KMS-11 (cell line): ENCODE data around the gene EPG5.
"Not testable (repeated sequence)": the region's sequence is repeated elsewhere in the genome, so short reads cannot be mapped to it uniquely, and the experiment has no call there.

Experiments used
- H2AFZ ChIP-seq: fragments of 200-600 bp; sonication (generic); 2 replicates; pipeline ENCODE4 v1.6.1; 2016; ENCODE audit warnings: antibody characterized with exemption, mixed run types, low read depth
- H3K27ac ChIP-seq: fragments of 200-600 bp; sonication (generic); 2 replicates; pipeline ENCODE4 v1.6.1; 2016; ENCODE audit warnings: mild to moderate bottlenecking, mixed run types
- H3K27me3 ChIP-seq: fragments of 200-600 bp; sonication (generic); 2 replicates; pipeline ENCODE4 v1.6.1; 2017; ENCODE audit warnings: mild to moderate bottlenecking, low read depth, mixed run types, moderate library complexity; ENCODE audit not compliant: insufficient read depth
- H3K36me3 ChIP-seq: fragments of 200-600 bp; sonication (generic); 2 replicates; pipeline ENCODE4 v1.6.1; 2017; ENCODE audit warnings: mild to moderate bottlenecking, mixed run types; ENCODE audit not compliant: insufficient read depth
- H3K4me1 ChIP-seq: fragments of 200-600 bp; sonication (generic); 2 replicates; pipeline ENCODE4 v1.6.1; 2016; ENCODE audit warnings: mild to moderate bottlenecking, low read depth, mixed run types; ENCODE audit not compliant: poor library complexity, severe bottlenecking
- H3K4me2 ChIP-seq: fragments of 200-600 bp; sonication (generic); 2 replicates; pipeline ENCODE4 v1.7.0; 2016; ENCODE audit warnings: mild to moderate bottlenecking, mixed run types
- H3K4me3 ChIP-seq: fragments of 200-600 bp; sonication (generic); IDR thresholded peaks from 2 replicates; pipeline ENCODE4 v1.6.1; 2017; ENCODE audit warnings: low read depth, low read length, mixed read lengths; ENCODE audit not compliant: insufficient read depth
- H3K79me2 ChIP-seq: fragments of 200-600 bp; sonication (generic); 2 replicates; pipeline ENCODE4 v1.6.1; 2016; ENCODE audit warnings: low read depth, mixed run types; ENCODE audit not compliant: insufficient read depth
- H3K9ac ChIP-seq: fragments of 200-600 bp; sonication (generic); 2 replicates; pipeline ENCODE4 v1.6.1; 2016; ENCODE audit warnings: mild to moderate bottlenecking, mixed run types
- H4K20me1 ChIP-seq: fragments of 200-600 bp; sonication (generic); 2 replicates; pipeline ENCODE4 v1.6.1; 2016; ENCODE audit warnings: mild to moderate bottlenecking, mixed run types; ENCODE audit not compliant: insufficient read depth
- TF ChIP-seq, protein P1 (sequence below): fragments of 200-600 bp; sonication (generic); conservative IDR thresholded peaks from 2 replicates; pipeline ENCODE4 v1.6.1; 2017; ENCODE audit warnings: low read depth, mild to moderate bottlenecking, antibody characterized with exemption, low read length, moderate library complexity, mixed read lengths

Gene EPG5

GRCh38 chr18:45974088-45974536 lies 7.0 kb upstream of the EPG5 start:
- Histone ChIP-seq H3K4me2 (no peak overlapping the region), H3K4me1 (no peaks in the 10 kb centered on the region), H3K4me3 (no peak overlapping the region), H3K9ac (no peak overlapping the region), H3K27ac (no peak overlapping the region), H2AFZ (no peak overlapping the region), H3K79me2 (no peaks in the 10 kb centered on the region), H3K27me3 (no peaks in the 10 kb centered on the region), H4K20me1 (no peaks in the 10 kb centered on the region), H3K36me3 (no peaks in the 10 kb centered on the region)
- TF ChIP-seq, protein P1, sequence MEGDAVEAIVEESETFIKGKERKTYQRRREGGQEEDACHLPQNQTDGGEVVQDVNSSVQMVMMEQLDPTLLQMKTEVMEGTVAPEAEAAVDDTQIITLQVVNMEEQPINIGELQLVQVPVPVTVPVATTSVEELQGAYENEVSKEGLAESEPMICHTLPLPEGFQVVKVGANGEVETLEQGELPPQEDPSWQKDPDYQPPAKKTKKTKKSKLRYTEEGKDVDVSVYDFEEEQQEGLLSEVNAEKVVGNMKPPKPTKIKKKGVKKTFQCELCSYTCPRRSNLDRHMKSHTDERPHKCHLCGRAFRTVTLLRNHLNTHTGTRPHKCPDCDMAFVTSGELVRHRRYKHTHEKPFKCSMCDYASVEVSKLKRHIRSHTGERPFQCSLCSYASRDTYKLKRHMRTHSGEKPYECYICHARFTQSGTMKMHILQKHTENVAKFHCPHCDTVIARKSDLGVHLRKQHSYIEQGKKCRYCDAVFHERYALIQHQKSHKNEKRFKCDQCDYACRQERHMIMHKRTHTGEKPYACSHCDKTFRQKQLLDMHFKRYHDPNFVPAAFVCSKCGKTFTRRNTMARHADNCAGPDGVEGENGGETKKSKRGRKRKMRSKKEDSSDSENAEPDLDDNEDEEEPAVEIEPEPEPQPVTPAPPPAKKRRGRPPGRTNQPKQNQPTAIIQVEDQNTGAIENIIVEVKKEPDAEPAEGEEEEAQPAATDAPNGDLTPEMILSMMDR = peak; percentile 80

DNA sequence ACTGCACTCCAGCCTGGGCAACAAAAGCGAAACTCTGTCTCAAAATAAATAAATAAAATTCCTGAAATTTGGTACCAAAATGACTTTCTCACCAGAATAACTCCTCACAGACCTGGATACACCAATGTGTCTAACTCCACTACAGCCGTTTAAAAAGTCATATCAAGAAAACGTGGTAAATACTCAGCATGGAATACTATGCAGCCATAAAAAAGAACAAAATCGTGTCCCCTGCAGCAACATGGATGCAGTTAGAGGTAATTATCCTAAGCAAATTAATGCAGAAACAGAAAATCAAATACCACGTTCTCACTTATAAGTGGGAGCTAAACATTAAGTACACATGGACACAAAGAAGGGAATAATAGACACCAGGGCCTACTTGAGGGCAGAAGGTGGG lies 2.2 kb downstream of the EPG5 start:
- not testable (repeated sequence) for H3K4me3 ChIP-seq, H2AFZ ChIP-seq, H3K9ac ChIP-seq, H3K36me3 ChIP-seq, H3K27ac ChIP-seq, H3K4me2 ChIP-seq, H4K20me1 ChIP-seq, H3K27me3 ChIP-seq
- peaks cover 59% of the 10 kb centered on the region for H3K79me2 ChIP-seq
- peaks cover 64% of the 10 kb centered on the region for H3K4me1 ChIP-seq

DNA sequence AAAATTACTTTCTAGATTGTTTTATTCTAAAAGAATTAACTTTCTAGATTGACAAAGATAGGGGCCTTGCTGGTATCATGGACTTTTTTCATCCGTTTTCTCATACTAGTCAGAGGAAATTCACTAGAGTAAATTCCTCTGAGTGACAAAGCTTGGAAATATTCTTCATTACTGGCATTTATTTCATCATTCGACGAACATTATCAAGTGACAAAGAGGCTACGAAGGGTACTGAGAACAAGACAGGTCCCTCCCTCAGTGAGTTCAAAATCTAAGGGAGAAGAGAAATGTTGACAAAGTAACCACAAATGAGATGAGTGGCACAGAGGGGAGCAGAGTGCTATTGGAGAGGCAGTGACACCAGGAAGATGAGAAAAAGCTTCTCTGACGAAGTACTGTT lies 4.3 kb downstream of the EPG5 start:
- Histone ChIP-seq H2AFZ (no peak overlapping the region), H3K27me3 (no peaks in the 10 kb centered on the region), H3K4me1 (peaks cover 64% of the 10 kb centered on the region), H4K20me1 (no peaks in the 10 kb centered on the region), H3K4me2 (peak overlapping the region; percentile 76), H3K4me3 (no peak overlapping the region), H3K27ac (peak overlapping the region; percentile 59), H3K9ac (peak overlapping the region; percentile 3; the same call in 1 of the 2 replicates), H3K79me2 (peaks cover 76% of the 10 kb centered on the region), H3K36me3 (no peaks in the 10 kb centered on the region)
- TF ChIP-seq, protein P1 = no peak

- peaks cover 62% of the 10 kb centered on the region for H3K4me1 ChIP-seq
Observed at GRCh38 chr18:45962461-45962860, 4.7 kb downstream of the EPG5 start.

DNA sequence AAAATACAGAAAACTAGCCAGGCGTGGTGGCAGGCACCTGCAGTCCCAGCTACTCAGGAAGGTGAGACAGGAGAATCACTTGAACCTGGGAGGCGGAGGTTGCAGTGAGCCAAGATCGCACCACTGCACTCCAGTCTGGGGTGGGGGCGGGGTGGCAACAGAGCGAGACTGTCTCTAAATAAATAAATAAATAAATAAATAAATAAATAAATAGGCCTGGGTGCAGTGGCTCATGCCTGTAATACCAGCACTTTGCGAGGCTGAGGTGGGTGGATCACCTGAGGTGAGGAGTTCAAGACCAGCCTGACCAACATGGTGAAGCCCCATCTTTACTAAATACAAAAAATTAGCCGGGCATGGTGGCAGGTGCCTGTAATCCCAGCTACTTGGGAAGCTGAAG lies 7.6 kb downstream of the EPG5 start:
- not testable (repeated sequence) for H2AFZ ChIP-seq, H3K4me3 ChIP-seq, H3K4me2 ChIP-seq, H3K27ac ChIP-seq, H3K27me3 ChIP-seq, H3K9ac ChIP-seq, H3K36me3 ChIP-seq, H4K20me1 ChIP-seq
- Histone ChIP-seq H3K4me1 (peaks cover 48% of the 10 kb centered on the region), H3K79me2 (peaks cover 56% of the 10 kb centered on the region)

More at GRCh38 chr18:45962461-45962860, 4.7 kb downstream of the EPG5 start:
- TF ChIP-seq, protein P1 = no peak
- Histone ChIP-seq H3K4me2 (peak overlapping the region; percentile 76), H3K27me3 (no peaks in the 10 kb centered on the region), H3K9ac (peak overlapping the region; percentile 3; the same call in 1 of the 2 replicates), H3K79me2 (peaks cover 80% of the 10 kb centered on the region), H2AFZ (no peak overlapping the region), H3K36me3 (no peaks in the 10 kb centered on the region), H3K27ac (peak overlapping the region; percentile 59), H4K20me1 (no peaks in the 10 kb centered on the region), H3K4me3 (no peak overlapping the region)
